Hepatocyte (in vitro differentiated cells): ENCODE results near the gene MYO1H. TPM values are rescaled to one million over a fixed set of nuclear protein-coding genes. Genes with fewer than 3 reads are reported as not detected.
A peak's percentile ranks its signal among the peaks of the same experiment; 100 is the strongest.

Experiments
- DNase-seq: peaks from one replicate; pipeline ENCODE4 v3.0.0-alpha.2; 2016; ENCODE audit warnings: low spot score
- H2AFZ ChIP-seq: fragments of 200-600 bp; sonication (generic); 2 replicates; pipeline ENCODE4 v1.6.0; 2016; ENCODE audit warnings: antibody characterized with exemption, mild to moderate bottlenecking
- H3K27ac ChIP-seq: fragments of 200-600 bp; sonication (generic); 2 replicates; pipeline ENCODE4 v1.5.1; 2016; ENCODE audit warnings: mild to moderate bottlenecking
- H3K27me3 ChIP-seq: fragments of 200-600 bp; sonication (generic); 2 replicates; pipeline ENCODE4 v1.6.1; 2016
- H3K36me3 ChIP-seq: fragments of 200-600 bp; sonication (generic); replicated peaks from 2 replicates; pipeline ENCODE4 v1.5.1; 2016; ENCODE audit warnings: low read depth; ENCODE audit not compliant: insufficient read depth
- H3K4me1 ChIP-seq: fragments of 200-600 bp; sonication (generic); 2 replicates; pipeline ENCODE4 v1.5.1; 2016; ENCODE audit warnings: mild to moderate bottlenecking, moderate library complexity; ENCODE audit not compliant: insufficient read depth
- H3K4me2 ChIP-seq: fragments of 200-600 bp; sonication (generic); 2 replicates; pipeline ENCODE4 v1.6.0; 2016
- H3K4me3 ChIP-seq: fragments of 200-600 bp; sonication (generic); 2 replicates; pipeline ENCODE4 v1.5.1; 2016; ENCODE audit warnings: mild to moderate bottlenecking
- H3K79me2 ChIP-seq: fragments of 200-600 bp; sonication (generic); 2 replicates; pipeline ENCODE4 v1.6.0; 2017; ENCODE audit warnings: mild to moderate bottlenecking
- H3K9me2 ChIP-seq: fragments of 200-600 bp; sonication (generic); replicated peaks from 2 replicates; pipeline ENCODE4 v1.6.0; 2017; ENCODE audit warnings: mild to moderate bottlenecking; ENCODE audit not compliant: insufficient read depth
- H3K9me3 ChIP-seq: fragments of 200-600 bp; sonication (generic); 2 replicates; pipeline ENCODE4 v1.5.1; 2016; ENCODE audit warnings: low read depth, mild to moderate bottlenecking
- H4K20me1 ChIP-seq: fragments of 200-600 bp; sonication (generic); 2 replicates; pipeline ENCODE4 v1.6.0; 2016; ENCODE audit warnings: mild to moderate bottlenecking; ENCODE audit not compliant: insufficient read depth, poor library complexity, severe bottlenecking
- CTCF ChIP-seq: fragments of 200-600 bp; sonication (generic); IDR thresholded peaks from 2 replicates; pipeline ENCODE4 v1.5.1; 2016; ENCODE audit warnings: antibody characterized with exemption, mild to moderate bottlenecking; ENCODE audit not compliant: poor library complexity
- EZH2 ChIP-seq: fragments of 200-600 bp; sonication (generic); IDR thresholded peaks from 2 replicates; pipeline ENCODE4 v1.6.1; 2016; ENCODE audit warnings: antibody characterized with exemption, mild to moderate bottlenecking, borderline replicate concordance
- EZH2phosphoT487 ChIP-seq: fragments of 200-600 bp; sonication (generic); IDR thresholded peaks from one replicate; pipeline ENCODE4 v1.6.1; 2018; ENCODE audit warnings: antibody characterized with exemption, mild to moderate bottlenecking, low read depth, moderate library complexity; ENCODE audit not compliant: unreplicated experiment, severe bottlenecking
- WGBS: methylation state at CpG from one replicate; pipeline ENCODE4 v1.1.6; 2016; ENCODE audit warnings: low lambda C conversion rate; ENCODE audit errors: missing lambda C conversion rate; 5-methylcytosine and 5-hydroxymethylcytosine counted together
- polyA plus RNA-seq: library from polyadenylated mRNA; unstranded; fragments of >200 nt; fragmentation: Nextera tagmentation; extraction: Ambion mirVana; gene quantifications from 2 replicates; pipeline ENCODE4 v1.2.1, GENCODE V29; 2016
- total RNA-seq: library from RNA; depleted of rRNA; stranded (reverse); fragments of >200 nt; gene quantifications from 2 replicates; pipeline ENCODE4 v1.2.3, GENCODE V29; 2014

The MYO1H gene
- not detected in 2 replicates for total RNA-seq
- not detected in 2 replicates for polyA plus RNA-seq

DNA sequence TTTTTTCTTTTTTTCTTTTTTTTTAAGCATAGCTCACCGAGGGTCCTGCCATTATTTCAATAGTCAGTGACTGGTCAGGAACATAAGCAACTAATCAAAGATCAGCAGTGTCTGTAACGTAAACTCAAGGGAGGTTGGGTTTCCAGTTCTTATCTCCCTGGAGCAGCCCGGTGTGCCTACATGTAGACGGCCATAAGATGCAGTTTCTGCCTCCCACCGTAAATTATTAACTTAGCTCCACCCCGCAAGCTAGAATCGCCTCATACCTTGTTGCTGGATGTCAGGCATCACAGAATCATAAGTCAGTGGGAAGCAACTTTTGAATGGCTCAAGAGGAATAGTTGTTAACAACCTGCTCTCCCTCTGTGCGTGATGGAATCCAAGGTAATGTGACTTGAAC lies at the start of gene MYO1H:
TSS of gene MYO1H (plus strand) at position 312 of the 400 bp plus-strand sequence. CDS start at position 373, 61 bp downstream.
- Histone ChIP-seq H3K4me3 (no peak within 1 kb of the TSS), H2AFZ (no peak within 1 kb of the TSS), H3K36me3 (no peaks in the 10 kb centered on the region), H3K27ac (peak within 1 kb of the TSS; percentile 44), H3K9me2 (no peaks in the 10 kb centered on the region), H3K9me3 (no peaks in the 10 kb centered on the region), H3K4me2 (peak within 1 kb of the TSS; percentile 53), H3K4me1 (no peaks in the 10 kb centered on the region), H3K79me2 (no peaks in the 10 kb centered on the region), H3K27me3 (peaks cover 3% of the 10 kb centered on the region), H4K20me1 (no peaks in the 10 kb centered on the region)
- TF ChIP-seq EZH2 (no peak), EZH2phosphoT487 (no peak), CTCF (no peak)
- 52% methylated on average over 8 of the region's 8 CpGs for WGBS
- DNase-seq: peak; percentile 59

DNA sequence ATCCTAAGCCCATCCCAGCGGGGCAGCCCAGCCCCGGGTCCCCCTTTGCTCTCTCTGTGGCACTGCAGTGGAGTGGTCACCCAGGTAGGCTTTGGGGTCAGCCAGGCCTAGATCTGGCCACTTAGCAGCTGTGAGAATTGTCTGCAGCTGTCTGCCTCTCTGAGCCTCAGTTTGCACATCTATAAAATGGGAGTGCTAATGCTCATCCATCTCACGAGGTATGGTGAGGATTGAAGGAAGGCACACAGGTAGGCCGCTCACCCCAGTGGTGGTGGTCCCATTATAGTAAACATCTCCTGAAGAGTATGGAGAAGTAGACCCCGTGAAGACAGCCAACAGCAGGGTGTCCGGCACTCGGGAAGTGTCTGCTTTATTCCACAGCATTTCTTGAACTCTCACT lies 47.9 kb upstream of the MYO1H start:
- TF ChIP-seq EZH2 (no peak), CTCF (no peak), EZH2phosphoT487 (no peak)
- Histone ChIP-seq H3K9me2 (no peaks in the 10 kb centered on the region), H4K20me1 (no peaks in the 10 kb centered on the region), H3K79me2 (no peaks in the 10 kb centered on the region), H2AFZ (no peak overlapping the region), H3K9me3 (no peaks in the 10 kb centered on the region), H3K27ac (no peak overlapping the region), H3K4me1 (no peaks in the 10 kb centered on the region), H3K27me3 (peaks cover 7% of the 10 kb centered on the region), H3K4me2 (no peak overlapping the region), H3K4me3 (no peak overlapping the region), H3K36me3 (no peaks in the 10 kb centered on the region)
- no peak for DNase-seq
- WGBS: 92% methylated on average over 7 of the region's 7 CpGs

DNA sequence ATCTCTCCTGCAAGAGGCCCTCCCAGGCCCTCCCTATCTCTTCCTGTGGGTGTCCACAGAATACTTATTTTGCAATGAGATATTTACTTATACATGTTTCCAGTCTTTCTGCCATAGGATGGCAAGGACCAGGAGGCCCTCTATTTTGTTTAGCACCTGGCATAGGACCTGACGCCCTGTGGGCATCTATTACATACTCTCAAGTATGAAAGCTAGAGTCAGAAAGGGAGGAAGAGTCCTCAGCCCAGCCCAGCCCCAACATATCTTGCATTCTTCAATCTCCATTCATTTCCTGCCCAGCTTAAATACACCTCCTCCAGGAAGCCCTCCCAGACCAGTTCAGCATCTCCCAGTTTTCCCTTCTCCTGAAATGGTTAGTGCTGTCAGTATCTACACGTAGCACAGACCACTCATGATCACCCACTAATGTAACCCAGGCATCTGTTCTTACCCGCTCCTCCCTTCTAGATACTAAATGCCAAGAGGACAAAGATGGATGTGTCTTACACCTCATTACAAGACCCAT lies 46.0 kb upstream of the MYO1H start:
- no peak for TF ChIP-seq CTCF
- TF ChIP-seq EZH2phosphoT487: no peak
- TF ChIP-seq EZH2: no peak
- Histone ChIP-seq H2AFZ (no peak overlapping the region), H3K4me3 (no peak overlapping the region), H3K9me3 (no peaks in the 10 kb centered on the region), H3K4me1 (no peaks in the 10 kb centered on the region), H3K36me3 (no peaks in the 10 kb centered on the region), H3K79me2 (no peaks in the 10 kb centered on the region), H3K27ac (no peak overlapping the region), H3K27me3 (peaks cover 23% of the 10 kb centered on the region), H3K9me2 (no peaks in the 10 kb centered on the region), H4K20me1 (no peaks in the 10 kb centered on the region), H3K4me2 (no peak overlapping the region)
- DNase-seq: no peak
- 85% methylated on average over 3 of the region's 3 CpGs for WGBS

DNA sequence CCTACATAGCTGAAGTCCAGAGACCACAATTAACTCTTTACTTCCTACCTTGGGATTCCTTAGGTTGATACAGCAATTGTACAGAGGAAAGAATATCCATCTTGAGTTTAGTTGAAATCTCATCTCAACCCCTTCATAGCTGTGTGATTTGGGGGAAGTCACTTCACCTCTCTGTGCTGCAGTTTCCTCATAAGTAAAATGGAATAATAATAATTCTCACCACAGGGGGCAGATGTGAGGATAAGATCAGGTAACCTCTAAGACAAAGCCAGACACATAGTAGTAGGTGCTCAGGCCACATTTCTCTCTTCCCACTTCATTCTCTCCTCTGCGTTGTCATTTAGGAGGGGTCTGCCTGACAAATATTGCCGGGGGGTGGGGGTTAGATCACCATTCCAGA lies 45.3 kb upstream of the MYO1H start:
- no peaks in the 10 kb centered on the region for H3K9me2 ChIP-seq
- peak; percentile 31 for DNase-seq
- H3K9me3 ChIP-seq: no peaks in the 10 kb centered on the region
- TF ChIP-seq EZH2phosphoT487 (no peak), CTCF (no peak)
- WGBS: 57% methylated on average over 2 of the region's 2 CpGs
- no peak overlapping the region for H3K4me2 ChIP-seq
- H2AFZ ChIP-seq: no peak overlapping the region
- H3K27me3 ChIP-seq: peaks cover 30% of the 10 kb centered on the region
- H4K20me1 ChIP-seq: no peaks in the 10 kb centered on the region
- H3K79me2 ChIP-seq: no peaks in the 10 kb centered on the region
- H3K4me1 ChIP-seq: no peaks in the 10 kb centered on the region
- H3K27ac ChIP-seq: no peak overlapping the region
- H3K4me3 ChIP-seq: no peak overlapping the region
- no peaks in the 10 kb centered on the region for H3K36me3 ChIP-seq
